Muscle layer of colon (tissue), 2 donors: ENCODE results near the gene ACVR1C.

Experiments used
- H3K27ac ChIP-seq: one replicate; pipeline ENCODE4 v1.7.0; 2013; ENCODE audit warnings: low read depth, mild to moderate bottlenecking, low read length, moderate library complexity
- H3K27me3 ChIP-seq, 2 donors: one replicate each; pipeline ENCODE4 v1.7.0; 2013; ENCODE audit warnings: low read length in 2 of 2, mild to moderate bottlenecking in 2 of 2; ENCODE audit not compliant: insufficient read depth in 2 of 2, control insufficient read depth in 1 of 2
- H3K36me3 ChIP-seq: one replicate; pipeline ENCODE4 v1.7.0; 2013; ENCODE audit warnings: mild to moderate bottlenecking, low read length; ENCODE audit not compliant: insufficient read depth
- H3K4me1 ChIP-seq: one replicate; pipeline ENCODE4 v1.7.0; 2013; ENCODE audit warnings: mild to moderate bottlenecking, low read length; ENCODE audit not compliant: insufficient read depth
- H3K4me3 ChIP-seq, 2 donors: one replicate each; pipeline ENCODE4 v1.7.0; 2013; ENCODE audit warnings: low read length in 2 of 2, low read depth in 1 of 2, mild to moderate bottlenecking in 1 of 2, moderate library complexity in 1 of 2
- H3K9ac ChIP-seq: one replicate; pipeline ENCODE4 v1.7.0; 2013; ENCODE audit warnings: low read length
- H3K9me3 ChIP-seq: one replicate; pipeline ENCODE4 v1.7.0; 2013; ENCODE audit warnings: mild to moderate bottlenecking, low read length
- donor health status: abdominal sarcoma.
- donor health status: Adenocarcinoma of cecum.

ACVR1C gene

GRCh38 chr2:157620956-157621355 lies 7.7 kb downstream of the ACVR1C start:
- no peaks in the 10 kb centered on the region for H3K9me3 ChIP-seq
- no peak overlapping the region for H3K4me3 ChIP-seq
- H3K27ac ChIP-seq = no peak overlapping the region
- H3K9ac ChIP-seq = no peak overlapping the region
- H3K27me3 ChIP-seq = no peaks in the 10 kb centered on the region
- no peaks in the 10 kb centered on the region for H3K36me3 ChIP-seq
- H3K4me1 ChIP-seq = no peaks in the 10 kb centered on the region

GRCh38 chr2:157611726-157612125 lies 16.9 kb downstream of the ACVR1C start:
- H3K36me3 ChIP-seq = no peaks in the 10 kb centered on the region

GRCh38 chr2:157611110-157611509 lies 17.6 kb downstream of the ACVR1C start:
- no peaks in the 10 kb centered on the region for H3K36me3 ChIP-seq
- no peaks in the 10 kb centered on the region for H3K4me1 ChIP-seq
- H3K27ac ChIP-seq = no peak overlapping the region
- no peaks in the 10 kb centered on the region for H3K9me3 ChIP-seq
- H3K9ac ChIP-seq = no peak overlapping the region
- H3K27me3 ChIP-seq = no peaks in the 10 kb centered on the region
- no peak overlapping the region for H3K4me3 ChIP-seq

More at GRCh38 chr2:157611726-157612125, 16.9 kb downstream of the ACVR1C start:
- Histone ChIP-seq H3K27ac (no peak overlapping the region), H3K27me3 (no peaks in the 10 kb centered on the region), H3K4me1 (no peaks in the 10 kb centered on the region), H3K9me3 (no peaks in the 10 kb centered on the region), H3K4me3 (no peak overlapping the region), H3K9ac (no peak overlapping the region)

DNA sequence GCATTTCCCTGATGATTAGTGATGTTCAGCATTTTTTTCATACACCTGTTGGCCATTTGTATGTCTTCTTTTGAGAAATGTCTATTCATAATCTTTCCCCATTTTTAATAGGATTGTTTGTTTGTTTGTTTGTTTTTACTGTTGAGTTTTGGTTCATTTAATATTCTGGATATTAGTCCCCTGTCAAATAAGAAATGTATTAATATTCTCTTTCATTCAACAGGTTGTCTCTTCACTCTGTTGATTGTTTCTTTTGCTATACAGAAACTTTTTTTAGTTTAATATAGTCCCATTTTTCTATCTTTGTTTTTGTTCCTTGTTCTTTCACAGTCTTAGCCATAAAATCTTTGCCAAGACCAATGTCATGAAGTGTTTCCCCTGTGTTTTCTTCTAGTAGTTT lies 22.1 kb downstream of the ACVR1C start:
- Histone ChIP-seq H3K4me3 (no peak overlapping the region), H3K4me1 (no peaks in the 10 kb centered on the region), H3K9me3 (no peaks in the 10 kb centered on the region), H3K9ac (no peak overlapping the region), H3K27me3 (no peaks in the 10 kb centered on the region), H3K27ac (no peak overlapping the region), H3K36me3 (no peaks in the 10 kb centered on the region)

- no peaks in the 10 kb centered on the region for H3K27me3 ChIP-seq
- H3K9me3 ChIP-seq = no peaks in the 10 kb centered on the region
- H3K9ac ChIP-seq = no peak overlapping the region
- no peaks in the 10 kb centered on the region for H3K4me1 ChIP-seq
- H3K27ac ChIP-seq = no peak overlapping the region
- H3K36me3 ChIP-seq = no peaks in the 10 kb centered on the region
- H3K4me3 ChIP-seq = no peak overlapping the region
Measured at GRCh38 chr2:157603198-157603597, 25.5 kb downstream of the ACVR1C start.

DNA sequence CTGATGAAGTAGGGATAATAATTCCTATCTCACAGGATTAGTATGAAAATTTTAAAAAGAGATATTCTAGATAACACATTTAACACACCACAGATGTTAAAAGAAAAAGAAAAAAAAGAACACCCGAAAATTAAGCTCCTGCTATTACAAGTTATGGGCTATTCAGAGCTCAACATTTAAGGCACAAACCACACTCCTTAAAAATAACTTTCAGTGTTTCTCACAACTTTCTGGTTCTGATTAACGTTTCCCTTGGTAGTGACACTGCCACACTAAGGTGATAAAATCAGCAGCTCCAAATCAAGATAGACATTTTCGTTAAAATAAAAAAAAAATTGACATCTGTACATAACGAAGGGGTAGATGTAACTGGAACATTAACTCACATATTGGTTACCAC lies 26.9 kb downstream of the ACVR1C start:
- Histone ChIP-seq H3K4me3 (no peak overlapping the region), H3K9ac (no peak overlapping the region), H3K36me3 (no peaks in the 10 kb centered on the region), H3K27me3 (no peaks in the 10 kb centered on the region), H3K9me3 (no peaks in the 10 kb centered on the region), H3K27ac (no peak overlapping the region), H3K4me1 (no peaks in the 10 kb centered on the region)

DNA sequence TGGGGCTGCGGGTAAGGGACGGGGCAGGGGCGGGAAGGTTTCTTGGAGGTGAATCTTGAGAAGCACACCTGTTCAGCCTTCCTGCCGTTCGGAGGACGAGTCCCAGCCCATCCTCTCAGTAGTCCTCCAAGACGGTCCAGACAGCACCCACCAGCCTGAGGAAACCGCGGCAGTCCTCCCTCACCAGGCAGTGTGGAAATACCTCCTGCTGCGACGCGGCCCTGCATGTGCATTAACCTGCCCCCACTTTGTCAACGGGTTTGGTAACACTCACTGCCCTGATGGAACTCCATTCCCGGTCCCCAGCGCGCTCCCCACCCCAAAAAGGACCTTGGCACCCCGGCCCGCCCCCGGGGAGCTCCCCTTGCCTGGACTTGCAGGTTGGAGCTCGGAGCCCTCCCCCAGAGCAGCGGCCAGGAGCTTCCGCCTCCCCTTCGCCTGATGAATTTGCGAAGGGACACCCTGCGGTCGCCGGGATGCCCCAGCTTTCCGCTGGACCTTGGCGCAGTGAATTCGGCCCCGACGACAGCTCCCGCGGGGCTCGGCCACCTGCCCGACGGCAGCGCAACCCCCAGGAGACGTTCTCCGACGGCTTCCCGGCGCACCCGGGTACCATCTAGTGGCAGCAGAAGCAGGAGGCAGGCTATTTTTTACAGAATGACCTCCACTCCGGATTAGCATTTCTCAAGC lies 31.5 kb downstream of the ACVR1C start:
- Histone ChIP-seq H3K27ac (no peak overlapping the region), H3K4me1 (no peaks in the 10 kb centered on the region), H3K27me3 (no peaks in the 10 kb centered on the region), H3K4me3 (no peak overlapping the region), H3K9ac (no peak overlapping the region), H3K36me3 (no peaks in the 10 kb centered on the region), H3K9me3 (no peaks in the 10 kb centered on the region)

- H3K4me3 ChIP-seq = no peak overlapping the region
- H3K9me3 ChIP-seq = no peaks in the 10 kb centered on the region
- H3K4me1 ChIP-seq = no peaks in the 10 kb centered on the region
- no peak overlapping the region for H3K27ac ChIP-seq
- H3K27me3 ChIP-seq = no peaks in the 10 kb centered on the region
- H3K36me3 ChIP-seq = no peaks in the 10 kb centered on the region
- H3K9ac ChIP-seq = no peak overlapping the region
Measured at GRCh38 chr2:157593411-157593810, 35.3 kb downstream of the ACVR1C start.

- Histone ChIP-seq H3K27me3 (no peaks in the 10 kb centered on the region), H3K4me3 (no peak overlapping the region), H3K36me3 (no peaks in the 10 kb centered on the region), H3K9ac (no peak overlapping the region), H3K4me1 (no peaks in the 10 kb centered on the region), H3K27ac (no peak overlapping the region), H3K9me3 (no peaks in the 10 kb centered on the region)
Measured at GRCh38 chr2:157592948-157593347, 35.7 kb downstream of the ACVR1C start.

DNA sequence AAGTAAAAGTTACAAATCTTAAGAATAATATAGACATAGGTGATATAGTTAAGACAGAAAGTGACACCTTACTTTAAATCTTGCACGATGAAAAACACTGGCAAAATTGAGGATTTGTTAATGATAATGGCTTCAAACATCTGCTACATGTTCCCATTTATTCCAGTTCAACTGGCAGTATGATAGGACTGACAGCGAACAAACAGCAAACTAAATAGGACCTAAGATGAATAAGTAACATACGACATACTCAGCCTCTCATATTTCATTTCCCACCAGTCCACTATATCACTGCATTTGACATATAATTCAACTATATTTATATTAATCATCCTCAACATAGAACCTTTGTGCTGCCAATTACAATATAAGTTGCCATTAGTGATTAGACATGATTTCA lies 36.3 kb downstream of the ACVR1C start:
- H3K9ac ChIP-seq = no peak overlapping the region
- H3K27ac ChIP-seq = no peak overlapping the region
- no peaks in the 10 kb centered on the region for H3K27me3 ChIP-seq
- no peaks in the 10 kb centered on the region for H3K9me3 ChIP-seq
- no peak overlapping the region for H3K4me3 ChIP-seq
- no peaks in the 10 kb centered on the region for H3K4me1 ChIP-seq
- no peaks in the 10 kb centered on the region for H3K36me3 ChIP-seq

- Histone ChIP-seq H3K27me3 (no peaks in the 10 kb centered on the region), H3K9ac (no peak overlapping the region), H3K36me3 (no peaks in the 10 kb centered on the region), H3K27ac (no peak overlapping the region), H3K4me3 (no peak overlapping the region), H3K4me1 (no peaks in the 10 kb centered on the region), H3K9me3 (no peaks in the 10 kb centered on the region)
Measured at GRCh38 chr2:157587576-157587975, 41.1 kb downstream of the ACVR1C start.

GRCh38 chr2:157574165-157574564 lies 54.5 kb downstream of the ACVR1C start:
- H3K36me3 ChIP-seq = no peaks in the 10 kb centered on the region
- H3K27ac ChIP-seq = no peak overlapping the region
- no peaks in the 10 kb centered on the region for H3K27me3 ChIP-seq
- H3K9ac ChIP-seq = no peak overlapping the region
- no peaks in the 10 kb centered on the region for H3K9me3 ChIP-seq
- H3K4me3 ChIP-seq = no peak overlapping the region
- no peaks in the 10 kb centered on the region for H3K4me1 ChIP-seq
